Naive B cell (primary cell): ENCODE results near the gene HTT-AS. TPM values are rescaled to one million over a fixed set of nuclear protein-coding genes. Genes with fewer than 3 reads are reported as not detected.
A peak's percentile ranks its signal among the peaks of the same experiment; 100 is the strongest.
"Not testable (repeated sequence)": the region's sequence is repeated elsewhere in the genome, so short reads cannot be mapped to it uniquely, and the experiment has no call there.

ENCODE experiments used
- ATAC-seq, 2 donors: fragments of 150-1000 bp; cut with Tn5 transposase; 2 replicates each; pipeline ENCODE4 v1.10.0; 2021; ENCODE audit warnings: low read depth in 2 of 2, mild to moderate bottlenecking in 2 of 2, moderate library complexity in 2 of 2
- DNase-seq: peaks from one replicate; pipeline ENCODE4 v3.0.0; 2022
- H3K27ac Mint-ChIP-seq, 6 donors: one replicate each; pipeline ENCODE4 v1.8.0; 2020 to 2022; ENCODE audit warnings: mild to moderate bottlenecking in 6 of 6, mixed read lengths in 6 of 6, moderate library complexity in 5 of 6, inconsistent platforms in 2 of 6
- H3K27me3 Mint-ChIP-seq, 3 donors: one replicate each; pipeline ENCODE4 v1.8.0; 2021 to 2022; ENCODE audit warnings: mixed read lengths in 3 of 3, mild to moderate bottlenecking in 1 of 3
- H3K36me3 Mint-ChIP-seq, 2 donors: one replicate each; pipeline ENCODE4 v1.8.0; 2020 to 2022; ENCODE audit warnings: mixed read lengths in 2 of 2, inconsistent platforms in 1 of 2, mild to moderate bottlenecking in 1 of 2
- H3K4me1 Mint-ChIP-seq, 3 donors: one replicate each; pipeline ENCODE4 v1.8.0; 2020 to 2022; ENCODE audit warnings: mixed read lengths in 3 of 3, inconsistent platforms in 1 of 3, mild to moderate bottlenecking in 1 of 3, moderate library complexity in 1 of 3
- H3K4me3 Mint-ChIP-seq, 8 donors: one replicate each; pipeline ENCODE4 v1.8.0; 2020 to 2022; ENCODE audit warnings: mild to moderate bottlenecking in 8 of 8, mixed read lengths in 8 of 8, moderate library complexity in 8 of 8, inconsistent platforms in 2 of 8
- H3K9me3 Mint-ChIP-seq, 7 donors: one replicate each; pipeline ENCODE4 v1.8.0; 2020 to 2022; ENCODE audit warnings: mixed read lengths in 7 of 7, mild to moderate bottlenecking in 5 of 7, inconsistent platforms in 2 of 7, moderate library complexity in 1 of 7
- polyA plus RNA-seq, 6 donors: library from polyadenylated mRNA; unstranded; fragments of 300-500 nt; fragmentation: Illumina TruSeq; gene quantifications; one replicate each; pipeline ENCODE4 v1.2.3, GENCODE V29; 2021; ENCODE audit warnings: low read depth in 6 of 6

The HTT-AS gene
- polyA plus RNA-seq, 6 donors from 2014 or later = not detected

DNA sequence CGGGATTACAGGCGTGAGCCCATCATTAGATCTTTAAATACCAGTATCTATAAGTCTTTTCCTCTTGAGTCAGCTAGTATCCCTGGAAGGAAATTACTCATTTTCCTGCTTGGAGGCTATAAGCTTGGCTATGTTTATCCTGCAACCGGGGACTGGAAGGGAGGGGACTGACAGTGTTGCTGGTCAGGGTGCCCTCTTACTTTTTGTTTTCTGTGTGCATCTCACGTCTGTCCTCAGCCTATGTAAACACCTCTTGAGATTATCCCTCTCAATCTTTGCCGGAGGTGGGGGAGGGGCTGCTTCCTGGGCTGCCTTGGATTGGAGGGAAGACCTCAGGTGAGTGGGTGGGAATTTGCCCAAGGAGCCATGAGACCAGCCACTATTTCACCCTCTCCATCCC, 37.1 kb upstream of the HTT-AS start:
- Mint-ChIP-seq H3K4me1 (peaks cover 4 to 6% (median 4%) of the 10 kb centered on the region in 3 donors), H3K9me3 (no peaks in the 10 kb centered on the region), H3K27ac (no peak overlapping the region), H3K36me3 (peaks cover 28 to 34% of the 10 kb centered on the region in 2 donors), H3K27me3 (no peaks in the 10 kb centered on the region), H3K4me3 (no peak overlapping the region)
- DNase-seq = no peak
- no peak for ATAC-seq

DNA sequence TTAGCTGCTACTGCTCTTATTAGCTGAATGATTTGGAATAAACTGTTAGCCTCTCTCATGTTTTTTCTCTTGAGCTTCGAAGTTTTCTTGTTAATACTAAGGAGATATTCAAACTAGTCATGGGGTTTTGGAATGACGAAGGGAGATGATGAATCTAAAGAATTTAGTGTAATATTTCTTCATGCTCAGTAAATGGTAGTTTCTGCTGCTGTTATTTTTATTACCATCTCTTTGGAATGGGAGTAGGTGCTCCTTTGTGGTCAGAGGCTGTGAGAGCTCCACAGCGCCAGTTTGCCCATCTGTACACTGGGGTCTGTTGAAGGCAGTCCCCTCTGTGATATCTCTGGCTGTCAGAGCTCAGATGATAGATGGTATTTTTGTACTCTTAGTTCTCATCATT, 33.9 kb upstream of the HTT-AS start:
- Mint-ChIP-seq H3K4me3 (no peak overlapping the region), H3K27me3 (no peaks in the 10 kb centered on the region), H3K36me3 (peaks cover 20 to 26% of the 10 kb centered on the region in 2 donors), H3K27ac (no peak overlapping the region), H3K4me1 (peaks cover 6 to 12% (median 7%) of the 10 kb centered on the region in 3 donors), H3K9me3 (no peaks in the 10 kb centered on the region)
- ATAC-seq (no peak), DNase-seq (no peak)

DNA sequence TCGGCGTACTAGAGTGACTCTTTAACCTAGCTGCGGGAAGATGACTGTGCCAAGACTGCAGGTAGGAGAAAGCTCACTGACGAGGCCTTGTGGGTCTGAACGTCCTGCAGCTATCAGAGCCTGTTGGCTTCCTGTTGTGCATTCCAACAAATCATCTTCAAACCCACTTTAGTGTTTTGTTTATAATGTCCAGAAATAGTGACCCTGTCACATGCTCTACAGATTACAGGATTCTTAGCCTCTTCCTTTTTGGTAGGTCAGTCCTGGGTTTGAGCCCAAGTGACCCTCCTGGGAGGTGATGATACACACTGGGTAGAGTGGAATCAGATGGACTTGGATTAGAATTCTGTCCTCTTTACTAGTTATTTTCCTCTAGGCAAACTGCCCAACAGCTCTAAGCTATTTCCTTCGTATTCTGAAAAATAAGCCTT, 33.4 kb upstream of the HTT-AS start:
- Mint-ChIP-seq H3K4me3 (no peak overlapping the region), H3K27me3 (no peaks in the 10 kb centered on the region), H3K9me3 (no peaks in the 10 kb centered on the region), H3K4me1 (peaks cover 6 to 12% (median 7%) of the 10 kb centered on the region in 3 donors), H3K27ac (no peak overlapping the region), H3K36me3 (peaks cover 22 to 26% of the 10 kb centered on the region in 2 donors)
- no peak for DNase-seq
- ATAC-seq = no peak

DNA sequence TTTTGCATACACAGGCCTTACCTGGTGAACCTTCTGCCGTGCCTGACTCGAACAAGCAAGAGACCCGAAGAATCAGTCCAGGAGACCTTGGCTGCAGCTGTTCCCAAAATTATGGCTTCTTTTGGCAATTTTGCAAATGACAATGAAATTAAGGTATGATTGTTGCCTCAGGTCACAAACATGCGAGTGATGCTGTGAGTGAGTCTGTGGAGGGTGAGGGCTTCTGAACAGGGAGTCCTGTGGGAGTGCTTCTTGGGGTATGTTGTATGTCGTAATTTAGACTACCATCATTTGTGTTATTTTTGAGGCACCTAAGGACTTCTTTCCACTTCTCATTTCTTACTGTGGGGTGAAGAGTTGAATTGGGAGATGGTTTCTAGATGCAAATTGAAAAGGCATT, 32.9 kb upstream of the HTT-AS start:
- DNase-seq (no peak), ATAC-seq (no peak)
- H3K27me3 Mint-ChIP-seq = no peaks in the 10 kb centered on the region
- H3K36me3 Mint-ChIP-seq = peaks cover 22 to 24% of the 10 kb centered on the region in 2 donors
- H3K4me1 Mint-ChIP-seq = peaks cover 6 to 12% (median 7%) of the 10 kb centered on the region in 3 donors
- no peak overlapping the region for H3K4me3 Mint-ChIP-seq
- H3K27ac Mint-ChIP-seq = no peak overlapping the region
- no peaks in the 10 kb centered on the region for H3K9me3 Mint-ChIP-seq

DNA sequence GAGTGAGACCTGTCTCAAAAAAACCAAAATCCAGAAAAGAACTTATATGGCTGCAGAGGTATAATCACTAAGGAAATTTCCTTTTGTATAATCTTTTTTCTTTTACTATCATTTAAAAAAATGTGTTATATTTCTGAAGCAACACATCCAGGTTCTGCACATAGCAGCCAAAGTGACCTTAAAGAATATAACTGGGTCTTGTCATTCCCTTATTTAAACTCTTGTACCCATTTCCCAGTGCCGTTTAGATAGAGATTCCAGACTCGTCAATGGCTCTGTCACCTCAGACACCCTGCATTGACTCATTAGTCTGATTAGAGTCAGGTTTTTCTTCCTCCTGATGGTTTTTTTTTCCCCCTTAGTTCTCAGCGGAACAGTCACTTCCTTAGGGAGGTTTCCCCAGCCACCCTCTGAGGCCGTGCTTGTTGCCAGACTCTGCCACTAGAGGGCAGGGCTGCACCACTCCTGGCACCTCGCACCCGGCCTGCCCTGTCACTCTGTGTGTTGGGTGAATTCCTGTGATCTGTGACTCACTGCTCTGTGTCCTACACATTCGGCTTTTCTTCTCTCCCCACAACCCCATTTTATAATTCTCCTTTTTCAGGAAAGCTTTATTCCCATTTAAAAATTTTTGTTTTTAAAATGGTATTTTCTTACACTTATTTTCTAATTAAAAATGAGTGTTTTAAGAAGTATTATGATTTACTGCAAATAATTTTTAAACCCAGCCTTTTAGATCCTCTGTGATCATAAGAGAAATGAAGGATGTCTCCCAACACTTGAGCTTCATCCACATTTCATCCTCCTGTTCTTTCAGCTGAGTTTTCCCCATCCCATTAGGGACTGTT, 32.2 kb upstream of the HTT-AS start:
- Mint-ChIP-seq H3K9me3 (no peaks in the 10 kb centered on the region), H3K27me3 (no peaks in the 10 kb centered on the region), H3K36me3 (peaks cover 24 to 25% of the 10 kb centered on the region in 2 donors), H3K4me3 (no peak overlapping the region), H3K4me1 (peaks cover 10 to 16% (median 12%) of the 10 kb centered on the region in 3 donors), H3K27ac (peak overlapping the region; percentile 14 to 88 (median 45))
- DNase-seq = peak; percentile 70
- peak; percentile 99 for ATAC-seq

DNA sequence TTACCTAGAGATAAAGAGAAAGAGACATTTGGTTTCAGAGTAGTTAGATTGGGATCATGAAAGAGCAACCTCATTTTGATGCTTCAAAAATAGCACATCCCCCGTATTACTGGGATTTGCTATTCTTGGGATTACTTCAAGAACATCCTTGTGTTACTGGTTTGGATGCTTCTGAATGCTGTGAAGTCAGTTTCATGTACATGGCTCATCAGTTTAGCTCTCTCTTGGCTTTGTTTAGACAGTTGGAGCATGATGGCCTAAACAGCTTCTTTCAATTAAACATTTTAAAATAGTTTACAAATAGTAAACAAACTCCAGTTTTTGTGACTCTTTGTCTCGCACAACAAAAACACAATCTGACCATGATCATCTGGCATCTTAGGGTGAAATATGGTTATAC, 24.0 kb upstream of the HTT-AS start:
- peaks cover 3 to 25% (median 13%) of the 10 kb centered on the region in 3 donors for H3K4me1 Mint-ChIP-seq
- no peak overlapping the region for H3K4me3 Mint-ChIP-seq
- H3K27ac Mint-ChIP-seq = peak overlapping the region in 2 of 6 donors; percentile 23 to 36
- ATAC-seq (no peak), DNase-seq (no peak)
- H3K27me3 Mint-ChIP-seq = no peaks in the 10 kb centered on the region
- peaks cover 19 to 47% of the 10 kb centered on the region in 2 donors for H3K36me3 Mint-ChIP-seq
- no peaks in the 10 kb centered on the region for H3K9me3 Mint-ChIP-seq

DNA sequence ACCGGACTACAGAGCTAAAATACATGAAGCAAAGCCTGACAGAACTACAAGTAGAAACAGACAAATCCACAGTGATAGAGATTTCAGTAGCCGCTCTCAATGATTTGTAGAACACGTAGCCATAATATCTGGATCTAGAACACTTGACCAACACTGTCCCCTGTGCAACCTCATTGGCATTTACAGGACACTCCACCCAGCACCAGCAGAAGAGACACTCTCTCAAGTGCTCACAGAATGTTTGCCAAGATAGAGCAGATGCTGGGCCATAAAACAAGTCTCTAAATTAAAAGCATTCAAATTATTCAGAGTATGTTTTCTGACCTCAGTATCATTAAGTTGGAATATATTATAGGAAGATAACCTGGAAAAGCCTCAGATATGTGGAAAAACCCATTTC, 21.9 kb upstream of the HTT-AS start:
- H3K36me3 Mint-ChIP-seq = peaks cover 12 to 40% of the 10 kb centered on the region in 2 donors
- H3K27me3 Mint-ChIP-seq = no peaks in the 10 kb centered on the region
- no peak for ATAC-seq
- no peak for DNase-seq
- peak overlapping the region in 3 of 6 donors; percentile 9 to 69 (median 44) for H3K27ac Mint-ChIP-seq
- H3K4me1 Mint-ChIP-seq = peaks cover 0 to 22% (median 12%) of the 10 kb centered on the region in 3 donors
- no peaks in the 10 kb centered on the region for H3K9me3 Mint-ChIP-seq
- no peak overlapping the region for H3K4me3 Mint-ChIP-seq

DNA sequence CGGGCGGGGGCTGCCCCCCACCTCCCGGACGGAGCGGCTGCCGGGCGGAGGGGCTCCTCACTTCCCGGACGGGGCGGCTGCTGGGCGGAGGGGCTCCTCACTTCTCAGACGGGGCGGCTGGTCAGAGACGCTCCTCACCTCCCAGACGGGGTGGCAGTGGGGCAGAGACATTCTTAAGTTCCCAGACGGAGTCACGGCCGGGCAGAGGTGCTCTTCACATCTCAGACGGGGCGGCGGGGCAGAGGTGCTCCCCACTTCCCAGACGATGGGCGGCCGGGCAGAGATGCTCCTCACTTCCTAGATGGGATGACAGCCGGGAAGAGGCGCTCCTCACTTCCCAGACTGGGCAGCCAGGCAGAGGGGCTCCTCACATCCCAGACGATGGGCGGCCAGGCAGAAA, 20.4 kb upstream of the HTT-AS start:
- H3K27ac Mint-ChIP-seq, H3K4me3 Mint-ChIP-seq, DNase-seq, ATAC-seq, H3K27me3 Mint-ChIP-seq, H3K9me3 Mint-ChIP-seq: not testable (repeated sequence)
- H3K36me3 Mint-ChIP-seq = peaks cover 11 to 29% of the 10 kb centered on the region in 2 donors
- H3K4me1 Mint-ChIP-seq = peaks cover 0 to 18% (median 7%) of the 10 kb centered on the region in 3 donors

DNA sequence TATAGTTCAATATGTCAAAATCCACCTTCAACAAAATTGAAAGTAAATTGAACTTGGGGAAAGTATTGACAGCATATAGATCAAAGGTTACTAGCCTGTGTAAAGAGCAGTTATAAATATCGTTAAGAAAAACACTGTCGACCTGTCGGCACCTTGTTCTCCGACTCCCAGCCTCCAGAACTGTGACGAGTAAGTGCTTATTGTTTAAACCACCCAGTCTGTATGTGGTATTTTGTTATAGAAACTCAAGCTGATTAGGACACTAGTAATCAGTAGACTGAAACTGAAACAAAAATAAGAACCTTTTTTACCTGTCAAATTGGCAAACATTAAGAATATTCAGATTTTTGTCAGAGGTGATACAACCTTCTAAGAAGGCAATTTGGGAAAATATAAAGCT, 17.1 kb upstream of the HTT-AS start:
- Mint-ChIP-seq H3K4me1 (peaks cover 4 to 8% (median 7%) of the 10 kb centered on the region in 3 donors), H3K36me3 (peaks cover 23 to 33% of the 10 kb centered on the region in 2 donors), H3K4me3 (no peak overlapping the region), H3K27me3 (no peaks in the 10 kb centered on the region), H3K9me3 (no peaks in the 10 kb centered on the region), H3K27ac (peak overlapping the region in 3 of 6 donors; percentile 1 to 81 (median 12))
- no peak for ATAC-seq
- no peak for DNase-seq

DNA sequence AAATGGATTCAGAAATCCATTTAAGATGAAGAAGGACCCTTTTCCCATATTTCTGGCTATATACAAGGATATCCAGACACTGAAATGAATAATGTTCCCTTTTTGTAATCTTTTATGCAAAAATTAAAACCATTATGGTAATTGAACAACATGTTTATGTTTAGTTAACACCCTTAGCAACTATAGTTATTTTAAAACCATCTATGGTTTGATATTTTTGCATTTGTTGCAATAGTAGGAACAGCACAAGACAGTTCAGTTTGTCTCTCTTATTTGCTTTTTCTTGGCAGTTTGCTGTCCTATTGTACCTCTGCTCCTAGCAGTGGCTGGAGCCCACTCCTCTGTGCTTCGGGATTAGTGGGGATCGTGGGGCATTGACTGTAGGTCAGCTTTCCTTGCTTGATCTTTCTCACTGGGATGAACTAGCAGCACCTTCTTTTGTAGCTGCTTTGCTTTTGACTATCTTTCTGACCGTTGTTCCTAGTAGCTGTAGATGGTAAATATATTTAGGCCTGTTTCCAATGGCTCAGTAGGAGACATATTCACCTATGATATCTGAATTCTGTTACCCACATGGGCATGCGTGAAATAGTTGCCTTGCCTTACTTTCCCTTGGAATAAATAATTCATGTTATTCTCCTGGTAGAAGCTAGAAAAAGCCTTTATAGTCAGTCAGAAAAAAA, 12.9 kb upstream of the HTT-AS start:
- ATAC-seq = no peak
- Mint-ChIP-seq H3K27ac (peak overlapping the region in 3 of 6 donors; percentile 16 to 66 (median 17)), H3K4me3 (no peak overlapping the region), H3K27me3 (no peaks in the 10 kb centered on the region), H3K9me3 (no peaks in the 10 kb centered on the region), H3K4me1 (peaks cover 18 to 41% (median 20%) of the 10 kb centered on the region in 3 donors), H3K36me3 (peaks cover 17 to 18% of the 10 kb centered on the region in 2 donors)
- DNase-seq = no peak

DNA sequence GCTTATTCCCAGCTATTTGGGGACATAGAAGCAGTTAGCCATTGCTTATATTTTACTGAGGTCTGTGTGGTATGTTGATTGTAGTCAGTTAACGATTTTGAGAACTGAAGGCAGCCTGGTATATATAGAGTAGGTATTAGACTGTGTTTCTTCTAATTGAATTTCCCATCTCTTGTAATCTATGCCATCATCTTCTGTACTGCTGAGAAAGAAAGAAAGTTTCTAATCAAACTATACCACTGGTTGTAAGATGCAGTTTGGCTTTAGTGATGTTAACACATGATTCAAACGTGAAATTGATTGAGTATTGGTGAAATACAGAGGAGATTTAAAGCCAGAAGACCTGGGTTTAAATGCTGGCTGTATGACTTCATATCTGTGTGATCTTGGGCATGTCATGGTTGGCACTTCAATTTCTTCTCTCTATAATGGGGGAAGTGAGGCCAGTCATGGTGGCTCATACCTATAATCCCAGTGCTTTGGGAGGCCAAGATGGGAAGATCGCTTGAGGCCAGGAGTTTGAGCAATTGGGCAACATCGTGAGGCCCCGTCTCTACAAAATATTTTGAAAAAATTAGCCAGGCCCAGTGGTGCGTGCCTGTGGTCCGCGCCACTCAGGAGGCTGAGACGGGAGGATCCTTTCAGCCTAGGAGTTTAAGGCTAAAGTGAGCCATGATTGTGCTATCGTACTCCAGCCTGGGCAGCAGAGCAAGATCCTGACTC, 11.8 kb upstream of the HTT-AS start:
- H3K4me3 Mint-ChIP-seq = no peak overlapping the region
- peak overlapping the region in 2 of 6 donors; percentile 64 to 76 for H3K27ac Mint-ChIP-seq
- peaks cover 17 to 18% of the 10 kb centered on the region in 2 donors for H3K36me3 Mint-ChIP-seq
- ATAC-seq = no peak
- H3K4me1 Mint-ChIP-seq = peaks cover 18 to 42% (median 20%) of the 10 kb centered on the region in 3 donors
- DNase-seq = no peak
- no peaks in the 10 kb centered on the region for H3K9me3 Mint-ChIP-seq
- H3K27me3 Mint-ChIP-seq = no peaks in the 10 kb centered on the region

DNA sequence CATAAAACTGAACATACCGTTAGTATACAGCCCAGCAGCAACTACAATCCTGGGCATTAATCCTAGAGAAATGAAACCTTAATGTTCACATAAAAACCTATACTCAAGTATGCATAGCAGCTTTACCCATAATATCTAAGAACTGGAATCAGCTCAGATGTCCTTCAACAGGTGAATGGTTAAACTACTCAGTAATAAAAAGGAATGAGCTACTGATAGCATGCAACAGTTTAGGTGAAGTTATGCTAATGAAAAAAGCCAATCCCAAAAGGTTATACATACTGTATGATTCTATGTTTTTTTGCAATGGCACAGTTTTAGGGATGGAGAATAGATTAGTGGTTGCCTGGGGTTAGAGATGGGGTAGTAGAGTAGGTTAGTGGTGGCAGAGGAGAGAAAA, 9.4 kb upstream of the HTT-AS start:
- Mint-ChIP-seq H3K27ac (peak overlapping the region in 1 of 6 donors; percentile 12), H3K36me3 (peaks cover 9 to 12% of the 10 kb centered on the region in 2 donors), H3K4me3 (no peak overlapping the region), H3K4me1 (peaks cover 35 to 64% (median 37%) of the 10 kb centered on the region in 3 donors), H3K27me3 (no peaks in the 10 kb centered on the region), H3K9me3 (no peaks in the 10 kb centered on the region)
- ATAC-seq (no peak), DNase-seq (no peak)

DNA sequence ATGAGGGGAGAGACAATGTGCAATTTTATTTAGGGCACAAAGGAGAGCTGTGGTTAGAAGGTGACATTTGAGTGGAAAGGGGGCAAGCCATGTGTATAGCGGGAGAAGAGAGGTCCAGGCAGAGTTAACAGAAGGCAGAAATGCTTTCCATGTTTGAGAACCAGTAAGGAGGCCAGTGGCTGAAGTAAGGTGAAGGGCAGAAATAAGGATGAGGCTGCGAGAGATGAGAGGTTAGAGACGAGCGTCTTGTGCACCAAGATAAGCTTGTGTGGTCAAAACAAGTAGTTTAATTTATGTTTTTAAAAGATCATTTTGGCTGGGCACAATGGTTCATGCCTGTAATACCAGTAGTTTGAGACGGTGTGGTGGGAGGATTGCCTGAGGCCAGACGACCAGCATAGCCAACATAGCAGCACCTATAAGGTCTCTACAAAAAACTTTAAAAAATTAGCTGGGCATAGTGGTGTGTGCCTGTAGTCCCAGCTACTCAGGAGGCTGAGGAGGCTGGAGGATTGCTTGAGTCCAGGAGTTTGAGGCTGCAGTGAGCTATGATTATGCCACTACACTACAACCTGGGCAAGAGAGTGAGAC, 8.7 kb upstream of the HTT-AS start:
- Mint-ChIP-seq H3K27ac (no peak overlapping the region), H3K4me3 (no peak overlapping the region), H3K27me3 (no peaks in the 10 kb centered on the region), H3K9me3 (no peaks in the 10 kb centered on the region), H3K4me1 (peaks cover 39 to 69% (median 42%) of the 10 kb centered on the region in 3 donors), H3K36me3 (peaks cover 4 to 8% of the 10 kb centered on the region in 2 donors)
- no peak for ATAC-seq
- no peak for DNase-seq
